Fibroblast of lung (primary cell): ENCODE data around the gene ST6GALNAC3.

Experiments used
- CTCF ChIP-seq, 2 donors: IDR thresholded peaks in 1 of 2; conservative IDR thresholded peaks in 1 of 2; 1 replicate in 1 of 2; 2 replicates in 1 of 2; pipeline ENCODE4 v1.5.1; 2011 to 2012; ENCODE audit warnings: low read length in 2 of 2, control low read depth in 1 of 2, inconsistent platforms in 1 of 2, low read depth in 1 of 2, mild to moderate bottlenecking in 1 of 2
- EZH2 ChIP-seq: IDR thresholded peaks from 2 replicates; pipeline ENCODE4 v1.5.1; 2012; ENCODE audit warnings: low read length, control low read depth, mild to moderate bottlenecking; ENCODE audit errors: missing control alignments

DNA sequence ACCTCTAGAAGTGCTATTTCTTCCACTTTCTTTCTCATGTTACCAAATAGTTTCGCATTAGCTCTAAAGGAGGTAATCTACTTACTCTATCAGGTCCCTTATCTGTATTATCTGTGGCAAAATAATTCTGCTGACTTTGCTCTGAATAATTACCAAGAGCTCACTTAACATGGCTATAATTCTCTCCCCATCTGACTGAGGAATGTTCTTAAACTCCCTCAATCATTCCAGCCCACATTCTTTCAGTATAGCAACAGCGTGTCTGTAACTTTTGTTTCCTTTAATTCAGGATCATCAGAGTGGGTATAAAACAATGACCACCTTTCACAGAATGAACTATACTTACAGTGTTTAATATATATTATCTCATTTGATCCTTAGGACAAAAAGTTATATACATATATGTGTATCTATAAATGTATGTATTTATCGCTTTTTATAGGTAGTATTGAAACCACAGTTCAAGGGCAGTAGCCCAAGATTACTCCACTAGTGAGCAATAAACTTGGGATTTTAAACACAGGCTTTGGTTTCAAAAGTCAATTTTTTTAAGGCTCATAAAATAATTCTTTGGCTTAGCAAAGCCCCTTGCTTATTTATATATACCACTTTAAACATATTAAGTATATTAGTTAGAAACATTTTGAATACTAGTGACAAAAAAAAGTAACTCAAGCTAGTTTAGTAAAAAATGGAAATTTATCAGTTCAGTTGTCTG lies 36.1 kb upstream of the ST6GALNAC3 start:
- no peak for TF ChIP-seq CTCF (conservative IDR thresholded peaks at IDR 0.05 in 1 of 2, IDR thresholded peaks at IDR 0.05 in 1 of 2; ENCODE audit: low read depth in 1 of 2, low read length in 2 of 2)
- no peak for TF ChIP-seq EZH2
